ENCODE results near the gene LAMA3. TPM values are rescaled to one million over a fixed set of nuclear protein-coding genes. Genes with fewer than 3 reads are reported as not detected.

The LAMA3 gene
- total and polyA plus RNA-seq, 2 donors from 2014 or later, result 4.4 to 66.0 TPM

DNA sequence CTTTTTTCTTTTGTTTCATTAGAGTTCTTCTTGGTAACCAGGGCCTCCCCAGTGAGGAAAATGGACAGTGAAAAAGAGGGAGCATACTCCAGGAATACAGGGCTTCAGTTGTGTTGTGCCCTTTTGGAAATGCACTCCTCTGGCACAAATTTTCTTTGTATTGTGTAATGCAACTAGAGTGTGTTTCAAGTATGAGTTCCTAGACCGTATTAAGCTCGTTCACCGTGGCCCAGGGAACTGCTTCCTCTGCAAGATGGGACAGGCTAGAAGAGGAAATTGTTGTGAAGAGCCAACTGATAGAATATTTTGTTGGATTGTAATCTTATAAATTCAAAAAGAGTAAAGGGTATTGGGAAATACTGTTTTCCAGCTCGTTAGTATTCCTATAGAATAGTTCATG is 188.1 kb downstream of the LAMA3 start:
- Histone ChIP-seq H3K4me1 (ENCODE audit: control insufficient read depth in 2 of 3, insufficient read depth in 2 of 3, low read depth in 1 of 3, low read length in 3 of 3) (peaks cover 0 to 2% (median 0%) of the 10 kb centered on the region in 3 donors), H3K27ac (ENCODE audit: low read depth in 2 of 2, low read length in 2 of 2) (no peak overlapping the region), H3K27me3 (ENCODE audit: control insufficient read depth, insufficient read depth, low read length) (no peaks in the 10 kb centered on the region), H3K9ac (ENCODE audit: low read length in 3 of 3) (no peak overlapping the region), H3K9me3 (ENCODE audit: control insufficient read depth in 2 of 3, insufficient read depth in 1 of 3, low read length in 3 of 3) (no peaks in the 10 kb centered on the region), H3K4me3 (ENCODE audit: low read length in 3 of 3) (no peak overlapping the region), H3K36me3 (ENCODE audit: control insufficient read depth in 2 of 3, insufficient read depth in 3 of 3, low read length in 3 of 3) (no peaks in the 10 kb centered on the region)
- FAIRE-seq (no peak), DNase-seq (no peak)
- TF ChIP-seq, protein P1, sequence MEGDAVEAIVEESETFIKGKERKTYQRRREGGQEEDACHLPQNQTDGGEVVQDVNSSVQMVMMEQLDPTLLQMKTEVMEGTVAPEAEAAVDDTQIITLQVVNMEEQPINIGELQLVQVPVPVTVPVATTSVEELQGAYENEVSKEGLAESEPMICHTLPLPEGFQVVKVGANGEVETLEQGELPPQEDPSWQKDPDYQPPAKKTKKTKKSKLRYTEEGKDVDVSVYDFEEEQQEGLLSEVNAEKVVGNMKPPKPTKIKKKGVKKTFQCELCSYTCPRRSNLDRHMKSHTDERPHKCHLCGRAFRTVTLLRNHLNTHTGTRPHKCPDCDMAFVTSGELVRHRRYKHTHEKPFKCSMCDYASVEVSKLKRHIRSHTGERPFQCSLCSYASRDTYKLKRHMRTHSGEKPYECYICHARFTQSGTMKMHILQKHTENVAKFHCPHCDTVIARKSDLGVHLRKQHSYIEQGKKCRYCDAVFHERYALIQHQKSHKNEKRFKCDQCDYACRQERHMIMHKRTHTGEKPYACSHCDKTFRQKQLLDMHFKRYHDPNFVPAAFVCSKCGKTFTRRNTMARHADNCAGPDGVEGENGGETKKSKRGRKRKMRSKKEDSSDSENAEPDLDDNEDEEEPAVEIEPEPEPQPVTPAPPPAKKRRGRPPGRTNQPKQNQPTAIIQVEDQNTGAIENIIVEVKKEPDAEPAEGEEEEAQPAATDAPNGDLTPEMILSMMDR (IDR thresholded peaks at IDR 0.05; ENCODE audit: borderline replicate concordance, extremely low read depth, insufficient read depth), result no peak
- intact Hi-C loops (cut with DNase I), result no loop called here

- intact Hi-C loops (cut with DNase I), result no loop called here
- Histone ChIP-seq H3K36me3 (ENCODE audit: control insufficient read depth in 2 of 3, insufficient read depth in 3 of 3, low read length in 3 of 3) (no peaks in the 10 kb centered on the region), H3K9ac (ENCODE audit: low read length in 3 of 3) (no peak overlapping the region), H3K9me3 (ENCODE audit: control insufficient read depth in 2 of 3, insufficient read depth in 1 of 3, low read length in 3 of 3) (no peaks in the 10 kb centered on the region), H3K4me3 (ENCODE audit: low read length in 3 of 3) (no peak overlapping the region), H3K27me3 (ENCODE audit: control insufficient read depth, insufficient read depth, low read length) (no peaks in the 10 kb centered on the region), H3K27ac (ENCODE audit: low read depth in 2 of 2, low read length in 2 of 2) (no peak overlapping the region), H3K4me1 (ENCODE audit: control insufficient read depth in 2 of 3, insufficient read depth in 2 of 3, low read depth in 1 of 3, low read length in 3 of 3) (peaks cover 0 to 2% (median 0%) of the 10 kb centered on the region in 3 donors)
- DNase-seq (no peak), FAIRE-seq (no peak)
- TF ChIP-seq, protein P1 (IDR thresholded peaks at IDR 0.05; ENCODE audit: borderline replicate concordance, extremely low read depth, insufficient read depth), result no peak
Measured at GRCh38 chr18:23878336-23878900, 189.2 kb downstream of the LAMA3 start.

DNA sequence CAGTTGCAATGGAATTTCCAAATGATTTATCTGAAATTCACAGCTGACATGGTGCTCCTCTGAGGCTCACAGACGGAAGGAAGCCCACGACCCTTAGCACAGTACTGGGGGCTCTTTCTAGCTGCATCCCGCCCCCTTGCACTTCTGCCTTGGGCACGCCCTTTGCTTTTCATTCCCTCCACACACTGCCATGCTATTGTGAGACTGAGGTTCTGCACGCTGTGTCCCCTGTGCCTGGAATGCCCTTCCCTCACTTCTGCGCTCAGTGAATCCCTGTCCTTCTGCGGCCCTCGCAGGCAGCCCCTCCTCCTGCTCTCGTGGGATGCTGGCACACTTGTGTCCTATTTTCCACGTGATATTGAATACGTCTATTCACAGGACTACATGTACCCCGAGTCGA is 189.9 kb downstream of the LAMA3 start:
- Histone ChIP-seq H3K9me3 (ENCODE audit: control insufficient read depth in 2 of 3, insufficient read depth in 1 of 3, low read length in 3 of 3) (no peaks in the 10 kb centered on the region), H3K4me1 (ENCODE audit: control insufficient read depth in 2 of 3, insufficient read depth in 2 of 3, low read depth in 1 of 3, low read length in 3 of 3) (peaks cover 0 to 2% (median 0%) of the 10 kb centered on the region in 3 donors), H3K27ac (ENCODE audit: low read depth in 2 of 2, low read length in 2 of 2) (no peak overlapping the region), H3K9ac (ENCODE audit: low read length in 3 of 3) (no peak overlapping the region), H3K4me3 (ENCODE audit: low read length in 3 of 3) (no peak overlapping the region), H3K27me3 (ENCODE audit: control insufficient read depth, insufficient read depth, low read length) (no peaks in the 10 kb centered on the region), H3K36me3 (ENCODE audit: control insufficient read depth in 2 of 3, insufficient read depth in 3 of 3, low read length in 3 of 3) (no peaks in the 10 kb centered on the region)
- no peak for DNase-seq
- intact Hi-C loops (cut with DNase I), result no loop called here
- no peak for FAIRE-seq
- TF ChIP-seq, protein P1 (IDR thresholded peaks at IDR 0.05; ENCODE audit: borderline replicate concordance, extremely low read depth, insufficient read depth), result no peak

DNA sequence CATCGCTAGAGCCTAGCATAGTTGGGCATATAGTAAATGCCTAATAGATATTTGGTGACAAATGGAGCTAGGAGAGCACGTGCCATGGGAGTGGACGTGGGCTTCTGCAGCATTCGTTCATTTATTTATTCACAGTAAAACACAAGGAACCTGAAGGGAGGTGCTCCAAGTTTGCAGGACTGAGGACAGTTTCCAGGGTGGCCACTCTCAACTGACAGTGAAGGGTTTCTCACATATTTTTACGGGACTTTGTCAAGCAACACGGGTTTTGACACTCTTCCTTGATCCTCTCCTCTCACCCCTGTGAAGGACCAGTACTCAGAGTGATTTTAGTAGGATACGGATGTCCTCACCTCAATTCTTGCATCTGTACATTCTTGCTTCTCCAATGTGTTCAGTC is 190.3 kb downstream of the LAMA3 start:
- Histone ChIP-seq H3K27ac (ENCODE audit: low read depth in 2 of 2, low read length in 2 of 2) (no peak overlapping the region), H3K4me3 (ENCODE audit: low read length in 3 of 3) (no peak overlapping the region), H3K27me3 (ENCODE audit: control insufficient read depth, insufficient read depth, low read length) (no peaks in the 10 kb centered on the region), H3K9me3 (ENCODE audit: control insufficient read depth in 2 of 3, insufficient read depth in 1 of 3, low read length in 3 of 3) (no peaks in the 10 kb centered on the region), H3K9ac (ENCODE audit: low read length in 3 of 3) (no peak overlapping the region), H3K4me1 (ENCODE audit: control insufficient read depth in 2 of 3, insufficient read depth in 2 of 3, low read depth in 1 of 3, low read length in 3 of 3) (peaks cover 0 to 2% (median 0%) of the 10 kb centered on the region in 3 donors), H3K36me3 (ENCODE audit: control insufficient read depth in 2 of 3, insufficient read depth in 3 of 3, low read length in 3 of 3) (no peaks in the 10 kb centered on the region)
- no peak for FAIRE-seq
- TF ChIP-seq, protein P1 (IDR thresholded peaks at IDR 0.05; ENCODE audit: borderline replicate concordance, extremely low read depth, insufficient read depth), result no peak
- no peak for DNase-seq
- intact Hi-C loops (cut with DNase I), result no loop called here
